Muscle of leg (tissue), 16 donors: Measurements from ENCODE around the gene MMP7. TPM values are rescaled to one million over a fixed set of nuclear protein-coding genes. Genes with fewer than 3 reads are reported as not detected.

Experiments used
- DNase-seq: peaks from one replicate; pipeline ENCODE4 v3.0.0; 2013
- H3K27ac ChIP-seq: one replicate; pipeline ENCODE4 v1.5.1; 2013; ENCODE audit warnings: mild to moderate bottlenecking, low read length, control low read depth
- H3K27me3 ChIP-seq: one replicate; pipeline ENCODE4 v1.6.1; 2013; ENCODE audit warnings: low read length; ENCODE audit not compliant: control insufficient read depth, insufficient read depth
- H3K36me3 ChIP-seq: one replicate; pipeline ENCODE4 v1.6.1; 2013; ENCODE audit warnings: low read length; ENCODE audit not compliant: control insufficient read depth, insufficient read depth
- H3K4me1 ChIP-seq: one replicate; pipeline ENCODE4 v1.6.1; 2013; ENCODE audit warnings: low read length; ENCODE audit not compliant: control insufficient read depth, insufficient read depth
- H3K4me3 ChIP-seq: one replicate; pipeline ENCODE4 v1.5.1; 2013; ENCODE audit warnings: low read length, control low read depth
- H3K9me3 ChIP-seq: replicated peaks from 2 replicates; pipeline ENCODE4 v1.6.1; 2013; ENCODE audit warnings: low read depth, low read length; ENCODE audit not compliant: control insufficient read depth
- WGBS: methylation state at CpG from one replicate; pipeline ENCODE4 v1.1.5; 2013; ENCODE audit warnings: missing lambda C conversion rate; ENCODE audit not compliant: insufficient coverage; 5-methylcytosine and 5-hydroxymethylcytosine counted together
- long read RNA-seq, 11 donors: transcript quantifications; one replicate each; lab custom pipeline, GENCODE V29; 2026
- polyA plus RNA-seq, 8 donors: library from polyadenylated mRNA; unstranded; fragments of 120-200 nt; gene quantifications; one replicate each; pipeline versions ENCODE4 v1.2.1 to v1.2.3, GENCODE V29; 2013; ENCODE audit warnings: inconsistent platforms in 1 of 8, low replicate concordance in 1 of 8; ENCODE audit not compliant: insufficient read length in 8 of 8, insufficient read depth in 1 of 8
- total RNA-seq: library from RNA; stranded (reverse); fragments of 120-200 nt; gene quantifications from one replicate; pipeline ENCODE4 v1.2.4, GENCODE V29; 2013

Gene MMP7
- total RNA-seq (not detected), polyA plus RNA-seq (not detected)
- long read RNA-seq, donor 1: 0 reads
- long read RNA-seq, donor 2: 0 reads
- long read RNA-seq, donor 3: 0 reads
- long read RNA-seq, donor 4: 0 reads
- long read RNA-seq, donor 5: 0 reads
- long read RNA-seq, donor 6: 0 reads
- long read RNA-seq, donor 7, partial matches to known transcripts: 0 of 1 reads
- long read RNA-seq, donor 7, other reads (novel, unspliced or antisense): 0 of 1 reads
- long read RNA-seq, donor 8: 0 reads
- long read RNA-seq, donor 9: 0 reads
- long read RNA-seq, donor 10: 0 reads
- long read RNA-seq, donor 11: 0 reads

GRCh38 chr11:102530558-102530957 is at the start of gene MMP7:
MMP7 (minus strand) TSS chr11:102530747; CDS start chr11:102530700, 47 bp downstream.
- DNase-seq: no peak
- no peaks in the 10 kb centered on the region for H3K27me3 ChIP-seq
- H3K9me3 ChIP-seq: no peaks in the 10 kb centered on the region
- H3K36me3 ChIP-seq: no peaks in the 10 kb centered on the region
- H3K4me1 ChIP-seq: no peaks in the 10 kb centered on the region
- WGBS: 71% methylated on average over 2 of the region's 8 CpGs
- H3K4me3 ChIP-seq: no peak within 1 kb of the TSS
- no peak within 1 kb of the TSS for H3K27ac ChIP-seq

GRCh38 chr11:102577723-102578122 is 47.2 kb upstream of the MMP7 start:
- no peaks in the 10 kb centered on the region for H3K36me3 ChIP-seq
- 50% methylated on average over 1 of the region's 2 CpGs for WGBS
- H3K9me3 ChIP-seq: no peaks in the 10 kb centered on the region
- no peaks in the 10 kb centered on the region for H3K4me1 ChIP-seq
- no peak overlapping the region for H3K4me3 ChIP-seq
- no peak for DNase-seq
- H3K27ac ChIP-seq: no peak overlapping the region
- H3K27me3 ChIP-seq: no peaks in the 10 kb centered on the region

GRCh38 chr11:102577182-102577581 is 46.6 kb upstream of the MMP7 start:
- H3K9me3 ChIP-seq: no peaks in the 10 kb centered on the region
- H3K27me3 ChIP-seq: no peaks in the 10 kb centered on the region
- DNase-seq: no peak
- H3K4me3 ChIP-seq: no peak overlapping the region
- H3K4me1 ChIP-seq: no peaks in the 10 kb centered on the region
- H3K27ac ChIP-seq: no peak overlapping the region
- no peaks in the 10 kb centered on the region for H3K36me3 ChIP-seq

GRCh38 chr11:102576350-102576749 is 45.8 kb upstream of the MMP7 start:
- WGBS: no CpG with 5 or more reads among the region's 3 CpGs
- no peak for DNase-seq

GRCh38 chr11:102575012-102575411 is 44.5 kb upstream of the MMP7 start:
- H3K9me3 ChIP-seq: no peaks in the 10 kb centered on the region
- H3K27me3 ChIP-seq: no peaks in the 10 kb centered on the region
- 100% methylated on average over 1 of the region's 2 CpGs for WGBS
- no peak overlapping the region for H3K27ac ChIP-seq
- no peak overlapping the region for H3K4me3 ChIP-seq
- no peaks in the 10 kb centered on the region for H3K4me1 ChIP-seq
- no peaks in the 10 kb centered on the region for H3K36me3 ChIP-seq
- no peak for DNase-seq

More at GRCh38 chr11:102576350-102576749, 45.8 kb upstream of the MMP7 start:
- Histone ChIP-seq H3K4me3 (no peak overlapping the region), H3K27me3 (no peaks in the 10 kb centered on the region), H3K27ac (no peak overlapping the region), H3K36me3 (no peaks in the 10 kb centered on the region), H3K9me3 (no peaks in the 10 kb centered on the region), H3K4me1 (no peaks in the 10 kb centered on the region)

GRCh38 chr11:102573851-102574250 is 43.3 kb upstream of the MMP7 start:
- WGBS: no CpG with 5 or more reads among the region's 2 CpGs
- Histone ChIP-seq H3K4me3 (no peak overlapping the region), H3K27ac (no peak overlapping the region), H3K36me3 (no peaks in the 10 kb centered on the region), H3K9me3 (no peaks in the 10 kb centered on the region), H3K27me3 (no peaks in the 10 kb centered on the region), H3K4me1 (no peaks in the 10 kb centered on the region)
- DNase-seq: peak; percentile 7

GRCh38 chr11:102572554-102573220 is 42.1 kb upstream of the MMP7 start:
- no peak overlapping the region for H3K4me3 ChIP-seq
- DNase-seq: no peak
- no peak overlapping the region for H3K27ac ChIP-seq
- no peaks in the 10 kb centered on the region for H3K4me1 ChIP-seq
- H3K9me3 ChIP-seq: no peaks in the 10 kb centered on the region
- no peaks in the 10 kb centered on the region for H3K27me3 ChIP-seq
- no peaks in the 10 kb centered on the region for H3K36me3 ChIP-seq
- WGBS: 100% methylated on average over 1 of the region's 2 CpGs

- Histone ChIP-seq H3K36me3 (no peaks in the 10 kb centered on the region), H3K4me1 (no peaks in the 10 kb centered on the region), H3K27me3 (no peaks in the 10 kb centered on the region), H3K9me3 (no peaks in the 10 kb centered on the region), H3K4me3 (no peak overlapping the region), H3K27ac (no peak overlapping the region)
- 90% methylated on average over 1 of the region's 3 CpGs for WGBS
- no peak for DNase-seq
Observed at GRCh38 chr11:102568851-102569250, 38.3 kb upstream of the MMP7 start.

- no peaks in the 10 kb centered on the region for H3K36me3 ChIP-seq
- H3K9me3 ChIP-seq: no peaks in the 10 kb centered on the region
- H3K4me3 ChIP-seq: no peak overlapping the region
- WGBS: 83% methylated on average over 1 of the region's 1 CpG
- H3K27ac ChIP-seq: no peak overlapping the region
- no peak for DNase-seq
- H3K27me3 ChIP-seq: no peaks in the 10 kb centered on the region
- no peaks in the 10 kb centered on the region for H3K4me1 ChIP-seq
Observed at GRCh38 chr11:102566112-102566511, 35.6 kb upstream of the MMP7 start.

GRCh38 chr11:102564110-102564509 is 33.6 kb upstream of the MMP7 start:
- DNase-seq: no peak
- H3K4me1 ChIP-seq: no peaks in the 10 kb centered on the region
- no peak overlapping the region for H3K4me3 ChIP-seq
- H3K9me3 ChIP-seq: no peaks in the 10 kb centered on the region
- H3K27ac ChIP-seq: no peak overlapping the region
- H3K27me3 ChIP-seq: no peaks in the 10 kb centered on the region
- no CpG with 5 or more reads among the region's 2 CpGs for WGBS
- H3K36me3 ChIP-seq: no peaks in the 10 kb centered on the region
